WTC11 (cell line): ENCODE results near the gene COPA.

Experiments
- CBFB ChIP-seq: sonication (generic); formaldehyde crosslinking; IDR thresholded peaks from 2 replicates; pipeline ENCODE4 v1.8.1; 2022; ENCODE audit warnings: mild to moderate bottlenecking, low read depth, missing genetic modification reagents
- ESRRA ChIP-seq: sonication (generic); formaldehyde crosslinking; IDR thresholded peaks from 2 replicates; pipeline ENCODE4 v1.8.1; 2022; ENCODE audit warnings: mild to moderate bottlenecking, missing genetic modification reagents, borderline replicate concordance
- FOXK1 ChIP-seq: sonication (generic); formaldehyde crosslinking; IDR thresholded peaks from 2 replicates; pipeline ENCODE4 v1.8.0; 2022; ENCODE audit warnings: mild to moderate bottlenecking, moderate library complexity, missing genetic modification reagents
- IRF2 ChIP-seq: sonication (generic); formaldehyde crosslinking; IDR thresholded peaks from 2 replicates; pipeline ENCODE4 v1.8.0; 2022; ENCODE audit warnings: low read depth, missing genetic modification reagents, borderline replicate concordance
- TF ChIP-seq, protein P1 (sequence below): sonication (generic); formaldehyde crosslinking; IDR thresholded peaks from 2 replicates; pipeline ENCODE4 v1.8.0; 2022; ENCODE audit warnings: mild to moderate bottlenecking, missing genetic modification reagents
- TF ChIP-seq, protein P2 (sequence below): fragments of 200-600 bp; IDR thresholded peaks from 2 replicates; pipeline ENCODE4 v1.8.0; 2022; ENCODE audit warnings: antibody characterized with exemption
- TF ChIP-seq, protein P3 (sequence below): sonication (generic); formaldehyde crosslinking; conservative IDR thresholded peaks from 2 replicates; pipeline ENCODE4 v1.8.1; 2022; ENCODE audit warnings: mild to moderate bottlenecking, missing genetic modification reagents

DNA sequence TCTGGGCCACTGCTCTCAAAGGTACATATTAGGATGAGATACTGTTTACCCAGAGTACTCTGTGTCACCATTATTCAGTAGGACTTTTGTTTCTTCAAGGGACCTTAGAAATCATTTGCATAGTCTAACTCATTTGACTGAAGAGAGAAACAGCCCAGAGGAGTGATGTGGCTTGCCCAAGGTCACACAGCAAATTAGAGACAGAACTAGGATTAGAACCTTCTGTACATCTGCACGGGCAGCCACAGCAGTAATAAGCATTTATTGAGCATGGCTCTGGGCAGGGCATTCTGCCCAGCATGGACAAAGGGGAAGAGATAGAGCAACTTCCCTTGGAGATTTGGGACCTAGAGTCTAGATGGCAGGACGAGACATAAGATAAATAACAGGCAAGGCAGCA, 18.1 kb upstream of the COPA start:
- TF ChIP-seq, protein P1, sequence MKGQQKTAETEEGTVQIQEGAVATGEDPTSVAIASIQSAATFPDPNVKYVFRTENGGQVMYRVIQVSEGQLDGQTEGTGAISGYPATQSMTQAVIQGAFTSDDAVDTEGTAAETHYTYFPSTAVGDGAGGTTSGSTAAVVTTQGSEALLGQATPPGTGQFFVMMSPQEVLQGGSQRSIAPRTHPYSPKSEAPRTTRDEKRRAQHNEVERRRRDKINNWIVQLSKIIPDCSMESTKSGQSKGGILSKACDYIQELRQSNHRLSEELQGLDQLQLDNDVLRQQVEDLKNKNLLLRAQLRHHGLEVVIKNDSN (CRISPR knock-in tag) = no peak
- TF ChIP-seq ESRRA (CRISPR knock-in tag) (no peak), FOXK1 (CRISPR knock-in tag) (no peak), CBFB (CRISPR knock-in tag) (no peak), IRF2 (CRISPR knock-in tag) (no peak)
- TF ChIP-seq, protein P2, sequence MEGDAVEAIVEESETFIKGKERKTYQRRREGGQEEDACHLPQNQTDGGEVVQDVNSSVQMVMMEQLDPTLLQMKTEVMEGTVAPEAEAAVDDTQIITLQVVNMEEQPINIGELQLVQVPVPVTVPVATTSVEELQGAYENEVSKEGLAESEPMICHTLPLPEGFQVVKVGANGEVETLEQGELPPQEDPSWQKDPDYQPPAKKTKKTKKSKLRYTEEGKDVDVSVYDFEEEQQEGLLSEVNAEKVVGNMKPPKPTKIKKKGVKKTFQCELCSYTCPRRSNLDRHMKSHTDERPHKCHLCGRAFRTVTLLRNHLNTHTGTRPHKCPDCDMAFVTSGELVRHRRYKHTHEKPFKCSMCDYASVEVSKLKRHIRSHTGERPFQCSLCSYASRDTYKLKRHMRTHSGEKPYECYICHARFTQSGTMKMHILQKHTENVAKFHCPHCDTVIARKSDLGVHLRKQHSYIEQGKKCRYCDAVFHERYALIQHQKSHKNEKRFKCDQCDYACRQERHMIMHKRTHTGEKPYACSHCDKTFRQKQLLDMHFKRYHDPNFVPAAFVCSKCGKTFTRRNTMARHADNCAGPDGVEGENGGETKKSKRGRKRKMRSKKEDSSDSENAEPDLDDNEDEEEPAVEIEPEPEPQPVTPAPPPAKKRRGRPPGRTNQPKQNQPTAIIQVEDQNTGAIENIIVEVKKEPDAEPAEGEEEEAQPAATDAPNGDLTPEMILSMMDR = no peak
- TF ChIP-seq, protein P3, sequence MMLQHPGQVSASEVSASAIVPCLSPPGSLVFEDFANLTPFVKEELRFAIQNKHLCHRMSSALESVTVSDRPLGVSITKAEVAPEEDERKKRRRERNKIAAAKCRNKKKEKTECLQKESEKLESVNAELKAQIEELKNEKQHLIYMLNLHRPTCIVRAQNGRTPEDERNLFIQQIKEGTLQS (CRISPR knock-in tag) = no peak
